H1 (cell line): ENCODE results near the gene CARD11. TPM values are rescaled to one million over a fixed set of nuclear protein-coding genes. Genes with fewer than 3 reads are reported as not detected.

ENCODE experiments used
- CTCF ChIA-PET: fragments of 300-600 bp; sonication (Branson Sonifier 250); formaldehyde crosslinking; loops from one replicate; lab custom pipeline; 2021; ENCODE audit not compliant: partially characterized antibody; lab: Charles Lee
- POLR2A ChIA-PET: fragments of 300-600 bp; sonication (Branson Sonifier 250); formaldehyde crosslinking; loops from one replicate; lab custom pipeline; 2021; ENCODE audit warnings: inconsistent platforms; ENCODE audit not compliant: partially characterized antibody; lab: Charles Lee
- DNase-seq, 2 experiments: peaks; one replicate each; pipeline versions ENCODE4 v3.0.0 to v3.0.0-alpha.2; 2010 to 2022; ENCODE audit warnings: low spot score in 2 of 2, low read depth in 1 of 2, mixed read lengths in 1 of 2
- FAIRE-seq: peaks from 2 replicates; lab custom pipeline; 2011; peaks lifted over from hg19 to GRCh38; lab: Jason Lieb, UNC
- H2AFZ ChIP-seq: 2 replicates; pipeline ENCODE4 v1.8.1; 2012; ENCODE audit warnings: low read length, inconsistent platforms
- H2AK5ac ChIP-seq: 2 replicates; pipeline ENCODE4 v1.6.1; 2013; ENCODE audit warnings: low read depth, low read length
- H2BK120ac ChIP-seq: replicated peaks from 2 replicates; pipeline ENCODE3; 2013; ENCODE audit warnings: low read depth, low read length, inconsistent platforms
- H2BK12ac ChIP-seq: 2 replicates; pipeline ENCODE4 v1.6.1; 2013; ENCODE audit warnings: low read depth, low read length
- H2BK15ac ChIP-seq: 2 replicates; pipeline ENCODE4 v1.6.1; 2013; ENCODE audit warnings: low read length
- H2BK20ac ChIP-seq: 2 replicates; pipeline ENCODE4 v1.6.1; 2013; ENCODE audit warnings: low read length
- H2BK5ac ChIP-seq: 2 replicates; pipeline ENCODE4 v1.6.1; 2013; ENCODE audit warnings: low read depth, low read length
- H3K14ac ChIP-seq: 2 replicates; pipeline ENCODE4 v1.6.1; 2013; ENCODE audit warnings: inconsistent platforms; ENCODE audit not compliant: insufficient read length
- H3K18ac ChIP-seq: 2 replicates; pipeline ENCODE4 v1.6.1; 2013; ENCODE audit warnings: low read length; ENCODE audit errors: extremely low read depth
- H3K23ac ChIP-seq: 2 replicates; pipeline ENCODE4 v1.6.1; 2013; ENCODE audit warnings: inconsistent platforms; ENCODE audit not compliant: insufficient read length
- H3K23me2 ChIP-seq: 2 replicates; pipeline ENCODE4 v1.6.1; 2013; ENCODE audit warnings: low read depth, low read length
- H3K27ac ChIP-seq: 2 replicates; pipeline ENCODE4 v1.6.1; 2011; ENCODE audit warnings: low read depth, low read length, inconsistent platforms
- H3K27me3 ChIP-seq, 4 experiments: replicated peaks in 1 of 4; 1 replicate in 1 of 4; 2 replicates in 3 of 4; pipeline versions ENCODE4 v1.6.1 to v1.8.1; 2011 to 2013; ENCODE audit warnings: low read length in 3 of 4, mild to moderate bottlenecking in 3 of 4, inconsistent platforms in 2 of 4, mixed read lengths in 2 of 4, moderate library complexity in 1 of 4; ENCODE audit not compliant: control insufficient read depth in 3 of 4, insufficient read depth in 3 of 4; ENCODE audit errors: extremely low read depth in 1 of 4
- H3K36me3 ChIP-seq, 4 experiments: 2 replicates each; pipeline versions ENCODE4 v1.6.1 to v1.8.1; 2011 to 2013; ENCODE audit warnings: mild to moderate bottlenecking in 4 of 4, low read length in 3 of 4, moderate library complexity in 2 of 4, control low read depth in 1 of 4, inconsistent platforms in 1 of 4; ENCODE audit not compliant: insufficient read depth in 4 of 4, control insufficient read depth in 2 of 4
- H3K4ac ChIP-seq: replicated peaks from 2 replicates; pipeline ENCODE3; 2013; ENCODE audit warnings: low read length, low read depth, mixed read lengths, inconsistent platforms; ENCODE audit not compliant: insufficient read length
- H3K4me1 ChIP-seq, 4 experiments: replicated peaks in 1 of 4; 1 replicate in 1 of 4; 2 replicates in 3 of 4; pipeline versions ENCODE4 v1.6.1 to v1.8.1; 2011 to 2013; ENCODE audit warnings: low read length in 3 of 4, inconsistent platforms in 2 of 4, mixed read lengths in 1 of 4; ENCODE audit not compliant: insufficient read depth in 4 of 4, control insufficient read depth in 3 of 4
- H3K4me2 ChIP-seq, 2 experiments: 2 replicates each; pipeline versions ENCODE4 v1.6.1 to v1.8.1; 2011 to 2013; ENCODE audit warnings: low read depth in 2 of 2, low read length in 2 of 2, control low read depth in 1 of 2, inconsistent platforms in 1 of 2, mild to moderate bottlenecking in 1 of 2; ENCODE audit not compliant: insufficient read depth in 1 of 2
- H3K4me3 ChIP-seq, 4 experiments: fragments of 200-600, 300-600 bp in 1 of 4; sonication (generic), shearing (Covaris generic), sonication (Bioruptor Twin) in 1 of 4; 2 replicates each; pipeline versions ENCODE4 v1.5.1 to v1.8.1; 2011 to 2016; ENCODE audit warnings: low read length in 4 of 4, low read depth in 3 of 4, control low read depth in 2 of 4, inconsistent platforms in 2 of 4, mild to moderate bottlenecking in 2 of 4, mixed read lengths in 1 of 4, moderate library complexity in 1 of 4; ENCODE audit not compliant: insufficient read depth in 2 of 4; ENCODE audit errors: extremely low read depth in 1 of 4
- H3K56ac ChIP-seq: replicated peaks from 2 replicates; pipeline ENCODE3; 2013; ENCODE audit warnings: low read depth, mild to moderate bottlenecking, mixed read lengths, low read length, inconsistent platforms; ENCODE audit not compliant: insufficient read length
- H3K79me1 ChIP-seq: 2 replicates; pipeline ENCODE4 v1.6.1; 2013; ENCODE audit warnings: low read depth, low read length, control low read depth
- H3K79me2 ChIP-seq, 2 experiments: 2 replicates each; pipeline versions ENCODE4 v1.6.1 to v1.8.1; 2012 to 2013; ENCODE audit warnings: low read length in 2 of 2, mild to moderate bottlenecking in 2 of 2, inconsistent platforms in 1 of 2; ENCODE audit not compliant: insufficient read depth in 2 of 2, control insufficient read depth in 1 of 2
- H3K9ac ChIP-seq, 4 experiments: replicated peaks in 1 of 4; 1 replicate in 1 of 4; 2 replicates in 3 of 4; pipeline versions ENCODE4 v1.6.1 to v1.8.1; 2011 to 2013; ENCODE audit warnings: low read depth in 3 of 4, low read length in 3 of 4, control low read depth in 2 of 4, mild to moderate bottlenecking in 2 of 4, moderate library complexity in 2 of 4, inconsistent platforms in 1 of 4; ENCODE audit errors: extremely low read depth in 1 of 4
- H3K9me3 ChIP-seq, 2 experiments: 2 replicates each; pipeline versions ENCODE4 v1.6.1 to v1.8.1; 2012 to 2013; ENCODE audit warnings: mild to moderate bottlenecking in 2 of 2, moderate library complexity in 2 of 2, control low read depth in 1 of 2, inconsistent platforms in 1 of 2, low read depth in 1 of 2, low read length in 1 of 2, mixed read lengths in 1 of 2; ENCODE audit not compliant: insufficient read depth in 2 of 2
- H4K20me1 ChIP-seq, 2 experiments: replicated peaks in 1 of 2; 2 replicates each; pipeline versions ENCODE3 to v1.8.1; 2011 to 2013; ENCODE audit warnings: inconsistent platforms in 2 of 2, low read length in 2 of 2, mild to moderate bottlenecking in 1 of 2; ENCODE audit not compliant: insufficient read depth in 2 of 2, control insufficient read depth in 1 of 2
- H4K5ac ChIP-seq: 2 replicates; pipeline ENCODE4 v1.6.1; 2013; ENCODE audit warnings: low read length, low read depth, mixed read lengths, inconsistent platforms; ENCODE audit not compliant: insufficient read length
- H4K8ac ChIP-seq: 2 replicates; pipeline ENCODE4 v1.8.0; 2013; ENCODE audit warnings: mild to moderate bottlenecking, moderate library complexity, low read length, inconsistent platforms; ENCODE audit not compliant: insufficient read depth; ENCODE audit errors: extremely low read depth
- H4K91ac ChIP-seq: replicated peaks from 2 replicates; pipeline ENCODE3; 2013; ENCODE audit warnings: low read length, mixed read lengths, inconsistent platforms; ENCODE audit not compliant: insufficient read length
- HDAC2 ChIP-seq, 2 experiments: fragments of 300-600 bp in 1 of 2; sonication (generic) in 1 of 2; IDR thresholded peaks; 2 replicates each; pipeline ENCODE4 v1.6.1; 2011 to 2012; ENCODE audit warnings: low read depth in 2 of 2, low read length in 2 of 2, mild to moderate bottlenecking in 2 of 2, moderate library complexity in 2 of 2, borderline replicate concordance in 1 of 2, inconsistent platforms in 1 of 2
- WGBS, 2 experiments: shearing (Covaris generic) in 1 of 2; methylation state at CpG; one replicate each; pipeline versions ENCODE4 v1.1.6 to v1.1.7; 2013 to 2015; ENCODE audit warnings: low lambda C conversion rate in 2 of 2, mixed read lengths in 2 of 2, inconsistent platforms in 1 of 2, low coverage in 1 of 2, missing lambda C conversion rate in 1 of 2; ENCODE audit not compliant: insufficient replicate concordance in 2 of 2, insufficient coverage in 1 of 2, insufficient read length in 1 of 2; ENCODE audit errors: extremely low coverage in 1 of 2, missing lambda C conversion rate in 1 of 2; 5-methylcytosine and 5-hydroxymethylcytosine counted together
- polyA plus RNA-seq, 7 experiments: library from polyadenylated mRNA; depleted of rRNA in 3 of 7; stranded (reverse) in 5 of 7; unstranded in 2 of 7; fragments of >200 nt in 5 of 7; fragments of 200-250 nt in 2 of 7; gene quantifications; 1 replicate in 5 of 7; 2 replicates in 1 of 7; 4 replicates in 1 of 7; pipeline versions ENCODE4 v1.2.1 to v1.2.3, GENCODE V29; 2011 to 2013; ENCODE audit warnings: missing spikeins in 2 of 7, mixed read lengths in 2 of 7
- total RNA-seq: library from RNA; stranded (reverse); fragmentation: NEBNext Ultra II Directional; extraction: Animal tissue kit (Norgen Biotek cat#: 25700); gene quantifications from 2 replicates; pipeline ENCODE4 v1.2.1, GENCODE V29; 2021

Gene CARD11
- total and polyA plus RNA-seq, 2 of the 8 experiments (the other 6 are each of a cell fraction or from before 2014, with no cell fraction given), result 12.6 to 29.8 TPM

- FAIRE-seq, result no peak
- CTCF ChIA-PET, result interaction anchor here (2.1 to 5.4 kb wide), 2 partner anchors 17 to 18 kb away, joined by 9 to 29 read pairs; no protein-coding TSS in a partner anchor
Measured at GRCh38 chr7:2905500-2905899, 138.2 kb downstream of the CARD11 start.

More at GRCh38 chr7:2905500-2905899, 138.2 kb downstream of the CARD11 start:
- H3K18ac ChIP-seq, result no peak overlapping the region
- H3K23me2 ChIP-seq, result no peaks in the 10 kb centered on the region
- H3K79me1 ChIP-seq, result no peaks in the 10 kb centered on the region; the same call in 1 of the 2 replicates
- H3K4me1 ChIP-seq, result no peaks in the 10 kb centered on the region
- no peak for TF ChIP-seq HDAC2 (IDR thresholded peaks at IDR 0.05; ENCODE audit: borderline replicate concordance in 1 of 2, low read depth in 2 of 2, low read length in 2 of 2)
- TF ChIP-seq, all 59 proteins: peak for 0
- no peak overlapping the region for H4K91ac ChIP-seq
- H2BK20ac ChIP-seq, result no peak overlapping the region
- H2BK12ac ChIP-seq, result no peak overlapping the region
- no peaks in the 10 kb centered on the region for H3K36me3 ChIP-seq
- no peaks in the 10 kb centered on the region for H3K79me2 ChIP-seq
- no peak overlapping the region for H3K27ac ChIP-seq
- H2AK5ac ChIP-seq, result no peak overlapping the region
- POLR2A ChIA-PET, result interaction anchor here (0.9 kb wide), 1 partner anchor 33 kb away, joined by 3 read pairs; no protein-coding TSS in a partner anchor
- no peaks in the 10 kb centered on the region for H3K27me3 ChIP-seq
- H3K4me2 ChIP-seq, result no peak overlapping the region
- H3K9ac ChIP-seq, result no peak overlapping the region
- H4K20me1 ChIP-seq, result no peaks in the 10 kb centered on the region
- H3K4me3 ChIP-seq, result no peak overlapping the region
- no peak for DNase-seq
- no peak overlapping the region for H2BK5ac ChIP-seq
- H3K4ac ChIP-seq, result no peak overlapping the region
- H3K9me3 ChIP-seq, result no peaks in the 10 kb centered on the region
- no peak overlapping the region for H3K23ac ChIP-seq
- WGBS, 2 experiments, result 92% methylated on average over 8 of the region's 8 CpGs; no CpG with 5 or more reads in 1 of the 2 experiments
- H4K8ac ChIP-seq, result no peak overlapping the region
- no peak overlapping the region for H3K56ac ChIP-seq
- no peak overlapping the region for H4K5ac ChIP-seq
- H3K14ac ChIP-seq, result no peak overlapping the region
- no peak overlapping the region for H2AFZ ChIP-seq
- no peak overlapping the region for H2BK120ac ChIP-seq
- H2BK15ac ChIP-seq, result no peak overlapping the region
